ENCODE data around the gene SPECC1. TPM values are rescaled to one million over a fixed set of nuclear protein-coding genes. Genes with fewer than 3 reads are reported as not detected.

The SPECC1 gene
- polyA plus RNA-seq, 1 of the 3 experiments (the other 2 are of a cell fraction) = 11.2 TPM

GRCh38 chr17:20089756-20090547 is 80.8 kb downstream of the SPECC1 start:
- no peaks in the 10 kb centered on the region for H3K9me3 ChIP-seq
- DNase-seq = no peak
- peaks cover 0 to 18% of the 10 kb centered on the region in 2 experiments; a peak in 1 of 4 replicates for H3K4me1 ChIP-seq (ENCODE audit: control insufficient read depth in 1 of 2, insufficient read depth in 2 of 2, low read depth in 1 of 2, low read length in 1 of 2)
- H3K27ac ChIP-seq (ENCODE audit: low read depth in 2 of 2, low read length in 1 of 2) = no peak overlapping the region
- no peaks in the 10 kb centered on the region for H3K36me3 ChIP-seq (replicated peaks in 1 of 2; ENCODE audit: control insufficient read depth in 1 of 2, insufficient read depth in 2 of 2, low read length in 1 of 2)
- 94% methylated on average over 12 of the region's 15 CpGs for whole genome bisulfite sequencing (ENCODE audit: low lambda C conversion rate)
- TF ChIP-seq CHD2 (IDR thresholded peaks at IDR 0.05; ENCODE audit: low read length, partially characterized antibody) = no peak
- TF ChIP-seq SIN3A (IDR thresholded peaks at IDR 0.05; ENCODE audit: borderline replicate concordance, low read depth, low read length) = no peak
- no peaks in the 10 kb centered on the region for H3K27me3 ChIP-seq (ENCODE audit: insufficient read depth)
- no peak overlapping the region for H3K4me2 ChIP-seq
- no peak overlapping the region for H2AFZ ChIP-seq (ENCODE audit: low read depth)
- no peaks in the 10 kb centered on the region for H3K79me2 ChIP-seq (ENCODE audit: insufficient read depth)
- ChIA-PET POLR2A (no interaction called here), CTCF (interaction anchor here (0.7 to 2.4 kb wide), 4 partner anchors 12 to 125 kb away, joined by 3 to 6 read pairs (median 4); partner anchors contain the start of gene SPECC1)
- no peak overlapping the region for H3K9ac ChIP-seq
- H3F3A ChIP-seq (replicated peaks; ENCODE audit: insufficient read depth) = no peaks in the 10 kb centered on the region
- H3K4me3 ChIP-seq (ENCODE audit: low read depth in 2 of 2, low read length in 1 of 2) = no peak overlapping the region
- no peaks in the 10 kb centered on the region for H3K9me2 ChIP-seq
- H4K20me1 ChIP-seq (ENCODE audit: insufficient read depth) = no peaks in the 10 kb centered on the region

- Histone ChIP-seq H2AFZ (ENCODE audit: low read depth) (no peak overlapping the region), H3K27ac (ENCODE audit: low read depth in 2 of 2, low read length in 1 of 2) (no peak overlapping the region)
- CTCF ChIA-PET = interaction anchor here (0.9 to 2.4 kb wide), 5 partner anchors 11 to 83 kb away, joined by 3 to 6 read pairs (median 3); partner anchors contain the start of gene SPECC1
Measured at GRCh38 chr17:20091174-20092029, 82.2 kb downstream of the SPECC1 start.

More at GRCh38 chr17:20091174-20092029, 82.2 kb downstream of the SPECC1 start:
- no peaks in the 10 kb centered on the region for H3K36me3 ChIP-seq (replicated peaks in 1 of 2; ENCODE audit: control insufficient read depth in 1 of 2, insufficient read depth in 2 of 2, low read length in 1 of 2)
- H3K4me2 ChIP-seq = 0 out of 2 replicates have a peak overlapping the region, but pooled peaks have one; percentile 7
- no peak for TF ChIP-seq IRF3 (IDR thresholded peaks at IDR 0.05; ENCODE audit: low read depth, low read length)
- TF ChIP-seq, protein P1, sequence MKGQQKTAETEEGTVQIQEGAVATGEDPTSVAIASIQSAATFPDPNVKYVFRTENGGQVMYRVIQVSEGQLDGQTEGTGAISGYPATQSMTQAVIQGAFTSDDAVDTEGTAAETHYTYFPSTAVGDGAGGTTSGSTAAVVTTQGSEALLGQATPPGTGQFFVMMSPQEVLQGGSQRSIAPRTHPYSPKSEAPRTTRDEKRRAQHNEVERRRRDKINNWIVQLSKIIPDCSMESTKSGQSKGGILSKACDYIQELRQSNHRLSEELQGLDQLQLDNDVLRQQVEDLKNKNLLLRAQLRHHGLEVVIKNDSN (IDR thresholded peaks at IDR 0.05; ENCODE audit: borderline replicate concordance, low read depth) = no peak
- no peak for TF ChIP-seq RCOR1 (IDR thresholded peaks at IDR 0.05; ENCODE audit: low read length)
- TF ChIP-seq MEF2A (IDR thresholded peaks at IDR 0.05; ENCODE audit: borderline replicate concordance, low read depth) = no peak
- no peak for TF ChIP-seq TCF12 (IDR thresholded peaks at IDR 0.05)
- TF ChIP-seq ELF1 (IDR thresholded peaks at IDR 0.05) = no peak
- TF ChIP-seq POLR2AphosphoS5 (IDR thresholded peaks at IDR 0.05; ENCODE audit: low read depth, low read length) = no peak
- no peak for TF ChIP-seq RAD21 (IDR thresholded peaks at IDR 0.05; ENCODE audit: low read length)
- TF ChIP-seq SMC3 (IDR thresholded peaks at IDR 0.05; ENCODE audit: low read depth, low read length) = no peak
- TF ChIP-seq, protein P2, sequence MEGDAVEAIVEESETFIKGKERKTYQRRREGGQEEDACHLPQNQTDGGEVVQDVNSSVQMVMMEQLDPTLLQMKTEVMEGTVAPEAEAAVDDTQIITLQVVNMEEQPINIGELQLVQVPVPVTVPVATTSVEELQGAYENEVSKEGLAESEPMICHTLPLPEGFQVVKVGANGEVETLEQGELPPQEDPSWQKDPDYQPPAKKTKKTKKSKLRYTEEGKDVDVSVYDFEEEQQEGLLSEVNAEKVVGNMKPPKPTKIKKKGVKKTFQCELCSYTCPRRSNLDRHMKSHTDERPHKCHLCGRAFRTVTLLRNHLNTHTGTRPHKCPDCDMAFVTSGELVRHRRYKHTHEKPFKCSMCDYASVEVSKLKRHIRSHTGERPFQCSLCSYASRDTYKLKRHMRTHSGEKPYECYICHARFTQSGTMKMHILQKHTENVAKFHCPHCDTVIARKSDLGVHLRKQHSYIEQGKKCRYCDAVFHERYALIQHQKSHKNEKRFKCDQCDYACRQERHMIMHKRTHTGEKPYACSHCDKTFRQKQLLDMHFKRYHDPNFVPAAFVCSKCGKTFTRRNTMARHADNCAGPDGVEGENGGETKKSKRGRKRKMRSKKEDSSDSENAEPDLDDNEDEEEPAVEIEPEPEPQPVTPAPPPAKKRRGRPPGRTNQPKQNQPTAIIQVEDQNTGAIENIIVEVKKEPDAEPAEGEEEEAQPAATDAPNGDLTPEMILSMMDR (IDR thresholded peaks at IDR 0.05) = no peak
- no peak for TF ChIP-seq FOXJ3 (CRISPR knock-in tag; IDR thresholded peaks at IDR 0.05)
- TF ChIP-seq, protein P3, sequence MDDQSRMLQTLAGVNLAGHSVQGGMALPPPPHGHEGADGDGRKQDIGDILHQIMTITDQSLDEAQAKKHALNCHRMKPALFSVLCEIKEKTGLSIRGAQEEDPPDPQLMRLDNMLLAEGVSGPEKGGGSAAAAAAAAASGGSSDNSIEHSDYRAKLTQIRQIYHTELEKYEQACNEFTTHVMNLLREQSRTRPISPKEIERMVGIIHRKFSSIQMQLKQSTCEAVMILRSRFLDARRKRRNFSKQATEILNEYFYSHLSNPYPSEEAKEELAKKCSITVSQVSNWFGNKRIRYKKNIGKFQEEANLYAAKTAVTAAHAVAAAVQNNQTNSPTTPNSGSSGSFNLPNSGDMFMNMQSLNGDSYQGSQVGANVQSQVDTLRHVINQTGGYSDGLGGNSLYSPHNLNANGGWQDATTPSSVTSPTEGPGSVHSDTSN (IDR thresholded peaks at IDR 0.05) = no peak
- TF ChIP-seq FOSL2 (IDR thresholded peaks at IDR 0.05; ENCODE audit: borderline replicate concordance, low read depth) = no peak
- TF ChIP-seq CHD2 (IDR thresholded peaks at IDR 0.05; ENCODE audit: low read length, partially characterized antibody) = no peak
- TF ChIP-seq RFX5 (IDR thresholded peaks at IDR 0.05; ENCODE audit: low read length) = no peak
- TF ChIP-seq SIN3A (IDR thresholded peaks at IDR 0.05; ENCODE audit: borderline replicate concordance, low read depth, low read length) = no peak
- no peak for TF ChIP-seq YY1 (IDR thresholded peaks at IDR 0.05; ENCODE audit: low read depth)
- no peak for TF ChIP-seq JUND (IDR thresholded peaks at IDR 0.05)
- TF ChIP-seq EP300 (IDR thresholded peaks at IDR 0.05; ENCODE audit: borderline replicate concordance in 1 of 2, low read depth in 1 of 2, low read length in 1 of 2) = no peak
- no peaks in the 10 kb centered on the region for H3K79me2 ChIP-seq (ENCODE audit: insufficient read depth)
- no peak for DNase-seq
- H3K27me3 ChIP-seq (ENCODE audit: insufficient read depth) = no peaks in the 10 kb centered on the region
- peaks cover 4% of the 10 kb centered on the region for H3F3A ChIP-seq (replicated peaks; ENCODE audit: insufficient read depth)
- WGBS (ENCODE audit: low lambda C conversion rate) = 90% methylated on average over 19 of the region's 19 CpGs
- POLR2A ChIA-PET = no interaction called here
- no peaks in the 10 kb centered on the region for H3K9me3 ChIP-seq
- H3K9ac ChIP-seq = no peak overlapping the region
- no peaks in the 10 kb centered on the region for H3K9me2 ChIP-seq
- no peaks in the 10 kb centered on the region for H4K20me1 ChIP-seq (ENCODE audit: insufficient read depth)
- H3K4me1 ChIP-seq (ENCODE audit: control insufficient read depth in 1 of 2, insufficient read depth in 2 of 2, low read depth in 1 of 2, low read length in 1 of 2) = peaks cover 0 to 18% of the 10 kb centered on the region in 2 experiments; a peak in 1 of 4 replicates
- no peak overlapping the region for H3K4me3 ChIP-seq (ENCODE audit: low read depth in 2 of 2, low read length in 1 of 2)
